Measurements from ENCODE around the gene CCS.
"Not testable (repeated sequence)": the region's sequence is repeated elsewhere in the genome, so short reads cannot be mapped to it uniquely, and the experiment has no call there.

DNA sequence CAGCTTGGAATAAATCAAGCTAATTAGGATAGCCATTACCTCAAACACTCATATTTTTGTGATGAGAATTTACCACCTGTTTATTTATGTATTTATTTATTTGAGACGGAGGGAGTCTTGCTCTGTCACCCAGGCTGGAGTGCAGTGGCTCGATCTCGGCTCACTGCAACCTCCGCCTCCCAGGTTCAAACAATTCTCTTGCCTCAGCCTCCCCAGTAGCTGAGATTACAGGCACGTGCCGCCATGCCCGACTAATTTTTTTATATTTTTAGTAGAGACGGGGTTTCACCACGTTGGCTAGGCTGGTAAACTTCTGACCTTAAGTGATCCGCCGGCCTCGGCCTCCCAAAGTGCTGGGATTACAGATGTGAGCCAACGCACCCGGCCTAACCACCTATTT lies 48.0 kb upstream of the CCS start:
- not testable (repeated sequence) for TF ChIP-seq EZH2 (IDR thresholded peaks at IDR 0.05); POLR2AphosphoS5 (IDR thresholded peaks at IDR 0.05; ENCODE audit: borderline replicate concordance, low read depth, low read length)

All from SK-N-MC (cell line).